AG09319 (cell line): ENCODE measurements around the gene GULP1.

ENCODE experiments used
- DNase-seq: peaks from one replicate; pipeline ENCODE4 v3.0.0-alpha.2; 2010; ENCODE audit warnings: low read depth; ENCODE audit errors: extremely low read depth
- CTCF ChIP-seq: IDR thresholded peaks from 2 replicates; pipeline ENCODE4 v1.5.1; 2011; ENCODE audit warnings: low read depth, mild to moderate bottlenecking, inconsistent platforms, low read length, moderate library complexity

The GULP1 gene

DNA sequence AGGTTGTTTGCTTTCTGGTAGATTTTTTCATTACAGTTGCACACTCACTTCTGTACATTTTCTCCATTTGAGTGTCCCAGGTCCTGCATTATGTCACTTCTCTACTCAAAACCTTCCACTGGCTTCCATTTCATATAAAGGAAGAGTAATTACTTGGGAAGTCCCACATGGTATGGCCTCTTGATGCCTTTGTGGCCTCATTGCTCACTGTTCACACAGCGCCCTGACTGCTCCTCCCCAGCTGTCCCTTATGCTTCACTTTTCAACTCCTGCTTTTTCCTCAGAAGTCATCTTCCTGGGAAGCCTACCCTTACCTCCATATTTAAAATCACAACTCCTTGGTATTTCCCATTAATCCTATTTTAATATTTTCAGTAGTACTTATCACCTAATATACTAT lies 24.7 kb downstream of the GULP1 start:
- no peak for TF ChIP-seq CTCF
- no peak for DNase-seq

DNA sequence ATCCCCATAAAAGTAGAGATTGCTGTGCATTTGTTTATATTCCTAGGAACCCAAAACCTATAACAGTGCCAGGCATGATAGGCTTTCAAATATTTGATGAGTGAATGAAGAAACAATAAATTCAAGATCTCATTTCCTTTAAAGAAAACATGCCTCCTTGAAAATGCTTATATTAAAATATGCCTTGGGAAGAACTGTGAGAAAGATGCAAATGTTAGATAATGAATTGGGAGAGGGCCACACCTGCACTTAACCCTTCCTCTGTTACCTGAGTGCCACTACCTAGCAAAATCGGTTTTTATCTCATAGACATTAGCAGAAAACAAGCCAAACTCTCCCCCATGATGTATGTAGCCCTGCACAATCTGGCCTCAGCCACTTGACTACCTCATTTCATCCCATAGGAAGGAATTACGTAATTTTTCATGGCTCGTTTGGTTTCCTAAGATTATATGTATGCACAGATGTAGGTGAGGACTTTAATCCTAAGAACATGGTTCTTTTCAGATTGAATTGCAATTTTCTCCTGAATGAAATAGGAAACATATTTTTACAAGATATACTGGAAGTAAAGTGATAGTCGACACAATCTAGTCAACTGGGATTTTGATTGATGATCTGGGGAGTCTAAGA lies 25.2 kb downstream of the GULP1 start:
- no peak for TF ChIP-seq CTCF
- no peak for DNase-seq

DNA sequence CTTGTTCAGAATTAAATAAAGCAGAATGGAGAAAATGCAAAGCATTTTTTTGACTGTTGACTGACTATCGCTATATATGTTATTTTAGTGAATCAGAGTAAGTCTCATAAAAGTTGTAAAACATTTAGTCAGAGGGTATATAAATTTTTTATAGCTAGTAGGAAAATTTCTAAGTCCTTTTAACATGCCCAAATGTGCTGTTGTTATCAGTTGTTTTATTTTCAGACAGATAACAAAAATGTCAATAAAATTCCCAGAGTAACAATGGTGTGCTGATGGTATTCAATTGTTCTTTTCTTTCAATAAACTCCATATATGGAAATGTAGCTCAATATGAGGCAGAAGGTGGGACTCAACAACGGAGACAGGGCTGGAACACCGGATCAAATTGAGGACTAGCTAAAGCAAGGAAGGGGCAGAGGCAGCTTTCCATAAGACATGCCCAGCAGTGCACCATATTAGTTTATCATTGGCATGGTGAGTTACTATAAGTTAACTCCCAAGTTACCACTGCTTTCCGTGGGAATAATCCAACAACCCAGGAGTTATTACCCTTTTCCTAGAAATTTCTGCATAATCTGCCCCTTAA lies 26.6 kb downstream of the GULP1 start:
- DNase-seq = no peak
- TF ChIP-seq CTCF = no peak

- DNase-seq = no peak
Observed at GRCh38 chr2:188319838-188320237, 28.2 kb downstream of the GULP1 start.

DNA sequence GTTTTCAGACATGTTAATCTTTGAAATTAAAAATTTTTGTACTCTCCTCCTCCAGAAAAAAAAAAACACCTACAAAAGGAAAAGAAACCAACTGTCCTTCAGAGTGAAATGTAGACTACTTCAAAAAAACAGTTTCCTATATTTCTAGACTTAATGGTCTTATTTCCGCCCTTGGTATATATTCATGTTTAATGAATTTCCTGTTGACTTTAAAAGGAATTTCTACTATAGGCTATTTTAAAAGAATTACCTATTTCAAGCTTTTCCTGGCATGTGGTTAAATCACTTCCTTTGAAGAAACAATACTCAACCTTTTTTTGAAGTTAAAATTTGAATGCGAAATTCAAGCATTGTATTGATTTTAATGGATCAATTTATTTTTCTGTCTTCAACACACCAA lies 29.2 kb downstream of the GULP1 start:
- no peak for DNase-seq
- no peak for TF ChIP-seq CTCF

More at GRCh38 chr2:188319838-188320237, 28.2 kb downstream of the GULP1 start:
- TF ChIP-seq CTCF = no peak

- DNase-seq = no peak
- TF ChIP-seq CTCF = no peak
Observed at GRCh38 chr2:188322569-188323551, 31.2 kb downstream of the GULP1 start.

DNA sequence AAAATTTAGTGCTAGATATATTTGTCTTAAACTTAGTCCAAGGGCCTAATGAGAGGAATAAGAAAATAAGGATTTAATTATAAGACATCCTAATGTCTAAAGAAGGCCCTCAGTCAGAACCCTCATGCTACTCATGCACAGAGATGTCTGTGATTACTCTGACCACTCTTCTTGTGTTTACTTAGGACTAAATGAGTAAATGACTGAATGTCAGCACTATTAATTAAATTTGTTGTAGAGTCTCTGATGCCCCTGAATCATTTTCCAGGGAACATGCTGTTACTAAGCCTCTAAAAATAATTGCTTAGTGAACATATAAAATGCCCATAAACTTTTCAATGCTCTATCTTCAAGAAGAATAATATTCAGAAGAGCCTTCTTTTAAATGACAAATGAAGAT lies 32.4 kb downstream of the GULP1 start:
- TF ChIP-seq CTCF = no peak
- DNase-seq = no peak
